Right atrium auricular region (tissue), 2 donors: ENCODE measurements around the gene FHIT. TPM values are rescaled to one million over a fixed set of nuclear protein-coding genes. Genes with fewer than 3 reads are reported as not detected.

Experiments
- DNase-seq: peaks from one replicate; pipeline ENCODE4 v3.0.0-alpha.2; 2019; ENCODE audit warnings: low spot score
- H3K27ac ChIP-seq, 2 donors: fragments of 200-600 bp; sonication (generic); 1 replicate in 1 of 2; 2 replicates in 1 of 2; pipeline ENCODE4 v1.5.1; 2016 to 2019
- H3K27me3 ChIP-seq, 2 donors: fragments of 200-600 bp; sonication (generic); one replicate each; pipeline versions ENCODE4 v1.5.1 to v1.6.0; 2017 to 2019
- H3K36me3 ChIP-seq: fragments of 200-600 bp; sonication (generic); one replicate; pipeline ENCODE4 v1.5.1; 2016
- H3K4me1 ChIP-seq, 2 donors: fragments of 200-600 bp; sonication (generic); one replicate each; pipeline versions ENCODE4 v1.5.1 to v1.6.0; 2017 to 2019
- H3K4me3 ChIP-seq, 2 donors: fragments of 200-600 bp; sonication (generic); 1 replicate in 1 of 2; 2 replicates in 1 of 2; pipeline ENCODE4 v1.5.1; 2017 to 2019; ENCODE audit warnings: mild to moderate bottlenecking in 1 of 2, moderate library complexity in 1 of 2
- H3K9me3 ChIP-seq, 2 donors: fragments of 200-600 bp; sonication (generic); one replicate each; pipeline ENCODE4 v1.5.1; 2019
- CTCF ChIP-seq, 2 donors: fragments of 200-600 bp; sonication (generic); IDR thresholded peaks; one replicate each; pipeline ENCODE4 v1.5.1; 2019; ENCODE audit warnings: antibody characterized with exemption in 2 of 2
- total RNA-seq, 2 donors: library from RNA; depleted of rRNA; stranded (reverse); fragments of >200 nt; gene quantifications; one replicate each; pipeline ENCODE4 v1.1.0, GENCODE V29; 2016

Gene FHIT
- total RNA-seq, 2 donors from 2014 or later = 10.4 to 11.0 TPM

- no peak for TF ChIP-seq CTCF (IDR thresholded peaks at IDR 0.05)
- DNase-seq = no peak
- H3K9me3 ChIP-seq = no peaks in the 10 kb centered on the region
- no peaks in the 10 kb centered on the region for H3K27me3 ChIP-seq
- H3K36me3 ChIP-seq = no peaks in the 10 kb centered on the region
- no peak overlapping the region for H3K4me3 ChIP-seq
- H3K4me1 ChIP-seq = no peaks in the 10 kb centered on the region
- no peak overlapping the region for H3K27ac ChIP-seq
These were observed 1491.8 kb downstream of the FHIT start for GRCh38 chr3:59759298-59760031.

DNA sequence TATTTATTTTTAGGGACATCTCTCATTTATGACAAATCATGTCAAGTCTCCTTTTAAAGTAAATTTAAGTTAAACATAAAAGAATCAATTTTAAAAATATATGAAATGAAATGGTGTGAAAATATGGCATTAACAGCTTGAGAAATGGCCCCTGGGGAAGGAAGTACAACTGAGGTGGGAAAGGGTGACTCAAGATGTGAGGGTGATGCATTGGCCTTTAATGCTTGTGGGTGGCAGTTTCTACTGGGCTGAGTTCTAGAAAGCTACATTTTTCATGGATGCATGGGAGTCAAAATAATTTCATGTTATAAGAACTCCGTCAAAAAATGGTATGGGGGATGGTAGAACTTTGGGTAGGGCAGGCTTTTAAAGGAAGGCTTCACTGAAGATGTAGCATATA, 1492.6 kb downstream of the FHIT start:
- Histone ChIP-seq H3K27ac (no peak overlapping the region), H3K4me1 (no peaks in the 10 kb centered on the region), H3K27me3 (no peaks in the 10 kb centered on the region), H3K36me3 (no peaks in the 10 kb centered on the region), H3K9me3 (no peaks in the 10 kb centered on the region), H3K4me3 (no peak overlapping the region)
- DNase-seq = no peak
- TF ChIP-seq CTCF (IDR thresholded peaks at IDR 0.05) = no peak

DNA sequence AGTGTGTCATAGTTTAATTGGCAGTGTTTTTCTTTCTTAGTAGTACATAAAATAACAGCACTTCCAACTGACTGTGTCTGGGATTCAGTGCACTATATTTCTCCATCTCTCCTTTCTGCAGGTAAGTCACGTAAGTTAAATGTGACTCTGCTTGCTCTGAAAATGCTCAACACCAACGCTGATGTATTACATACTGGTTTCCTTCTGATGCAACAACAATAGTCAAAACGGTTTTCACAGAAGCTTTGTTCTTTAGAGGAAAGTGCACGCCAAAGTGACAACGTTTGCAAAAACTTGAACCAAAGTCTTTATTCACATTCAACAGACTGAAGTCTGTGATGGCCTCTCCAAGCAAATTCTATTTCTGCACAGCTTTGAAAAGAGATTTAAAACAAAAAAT, 1494.3 kb downstream of the FHIT start:
- TF ChIP-seq CTCF (IDR thresholded peaks at IDR 0.05) = no peak
- Histone ChIP-seq H3K27ac (no peak overlapping the region), H3K9me3 (no peaks in the 10 kb centered on the region), H3K36me3 (no peaks in the 10 kb centered on the region), H3K4me1 (no peaks in the 10 kb centered on the region), H3K4me3 (no peak overlapping the region), H3K27me3 (no peaks in the 10 kb centered on the region)
- no peak for DNase-seq

DNA sequence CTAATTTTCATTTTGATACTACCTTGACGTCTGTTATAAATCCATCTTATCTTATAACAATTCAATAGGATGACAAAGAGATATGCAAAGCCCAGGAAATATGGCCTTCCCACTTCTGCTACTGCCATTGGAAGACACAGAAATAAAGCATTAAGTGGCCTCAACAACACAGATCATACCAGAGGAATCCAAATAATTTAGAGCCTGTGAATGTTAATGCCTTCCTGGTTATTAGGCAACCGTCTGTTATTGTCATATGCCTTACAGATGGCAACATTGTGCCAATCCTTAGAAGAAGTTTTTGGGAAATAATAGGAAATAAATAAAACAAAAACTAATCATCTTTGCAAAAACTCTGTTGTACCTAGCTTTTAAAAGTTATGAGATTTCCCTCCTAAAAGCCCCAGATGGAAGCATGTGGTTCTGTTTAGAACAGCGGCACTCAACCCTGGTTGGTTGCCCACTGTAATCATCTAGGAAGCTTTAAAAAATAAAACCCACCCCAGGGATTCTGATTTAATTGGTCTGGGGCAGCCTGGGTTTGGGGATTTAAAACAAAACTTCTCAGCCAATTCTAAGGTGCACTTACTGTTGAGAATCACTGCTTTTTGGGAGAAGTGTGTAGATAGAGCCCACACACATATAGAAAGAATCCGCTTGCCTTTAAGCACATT, 1496.7 kb downstream of the FHIT start:
- no peaks in the 10 kb centered on the region for H3K36me3 ChIP-seq
- H3K4me3 ChIP-seq = no peak overlapping the region
- H3K9me3 ChIP-seq = no peaks in the 10 kb centered on the region
- TF ChIP-seq CTCF (IDR thresholded peaks at IDR 0.05) = no peak
- H3K4me1 ChIP-seq = no peaks in the 10 kb centered on the region
- no peak overlapping the region for H3K27ac ChIP-seq
- no peak for DNase-seq
- no peaks in the 10 kb centered on the region for H3K27me3 ChIP-seq

DNA sequence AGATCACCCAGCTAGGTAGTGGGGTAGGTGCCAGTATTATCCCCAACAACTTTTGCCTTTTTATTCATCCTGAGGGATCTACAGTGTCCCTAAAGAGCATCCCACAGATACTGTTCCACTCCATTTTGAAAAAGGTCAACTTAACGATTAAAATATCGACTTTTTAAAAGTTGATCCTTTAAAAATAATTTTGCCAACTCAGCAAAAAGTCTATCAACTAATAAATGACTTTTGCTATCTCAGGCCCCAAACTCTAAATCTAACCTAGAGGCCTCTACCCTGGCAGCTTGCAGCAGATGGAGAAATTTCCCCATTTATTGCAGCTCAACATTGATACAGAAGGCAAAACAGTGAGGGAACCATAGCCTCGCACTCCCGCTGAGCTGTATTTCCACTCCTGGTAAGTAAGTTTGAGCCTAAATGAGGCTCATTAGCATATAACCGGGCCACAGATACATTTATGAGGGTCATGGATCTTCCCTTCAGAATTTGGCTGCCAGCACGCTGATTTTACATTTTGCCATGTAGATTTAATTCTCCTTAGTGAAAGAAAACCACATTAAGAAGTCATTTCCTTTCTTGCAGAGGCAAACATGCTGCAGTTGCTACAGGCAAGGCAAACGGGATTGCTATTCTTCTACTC, 1497.3 kb downstream of the FHIT start:
- no peak for TF ChIP-seq CTCF (IDR thresholded peaks at IDR 0.05)
- Histone ChIP-seq H3K27ac (no peak overlapping the region), H3K36me3 (no peaks in the 10 kb centered on the region), H3K27me3 (no peaks in the 10 kb centered on the region), H3K9me3 (no peaks in the 10 kb centered on the region), H3K4me1 (no peaks in the 10 kb centered on the region), H3K4me3 (no peak overlapping the region)
- no peak for DNase-seq
